HFF-Myc (cell line): Measurements from ENCODE around the gene YARS2.
"Not testable (repeated sequence)": the region's sequence is repeated elsewhere in the genome, so short reads cannot be mapped to it uniquely, and the experiment has no call there.

Experiments used
- DNase-seq: peaks from one replicate; pipeline ENCODE4 v3.0.0-alpha.2; 2011; ENCODE audit warnings: low read depth; ENCODE audit errors: extremely low read depth
- H3K4me3 ChIP-seq: replicated peaks from 2 replicates; pipeline ENCODE4 v1.5.1; 2011; ENCODE audit warnings: low read depth, mild to moderate bottlenecking, control low read depth, low read length
- CTCF ChIP-seq: IDR thresholded peaks from 2 replicates; pipeline ENCODE4 v1.5.1; 2012; ENCODE audit warnings: mild to moderate bottlenecking, low read depth, low read length, control low read depth; ENCODE audit errors: missing control alignments

YARS2 gene

GRCh38 chr12:32736445-32736844 lies 19.3 kb downstream of the YARS2 start:
- no peak for TF ChIP-seq CTCF
- no peak for DNase-seq
- H3K4me3 ChIP-seq, result no peak overlapping the region

GRCh38 chr12:32734952-32735351 lies 20.7 kb downstream of the YARS2 start:
- no peak for DNase-seq
- no peak for TF ChIP-seq CTCF
- no peak overlapping the region for H3K4me3 ChIP-seq

GRCh38 chr12:32727237-32727636 lies 28.5 kb downstream of the YARS2 start:
- no peak overlapping the region for H3K4me3 ChIP-seq
- TF ChIP-seq CTCF, result no peak
- peak; percentile 1 for DNase-seq

DNA sequence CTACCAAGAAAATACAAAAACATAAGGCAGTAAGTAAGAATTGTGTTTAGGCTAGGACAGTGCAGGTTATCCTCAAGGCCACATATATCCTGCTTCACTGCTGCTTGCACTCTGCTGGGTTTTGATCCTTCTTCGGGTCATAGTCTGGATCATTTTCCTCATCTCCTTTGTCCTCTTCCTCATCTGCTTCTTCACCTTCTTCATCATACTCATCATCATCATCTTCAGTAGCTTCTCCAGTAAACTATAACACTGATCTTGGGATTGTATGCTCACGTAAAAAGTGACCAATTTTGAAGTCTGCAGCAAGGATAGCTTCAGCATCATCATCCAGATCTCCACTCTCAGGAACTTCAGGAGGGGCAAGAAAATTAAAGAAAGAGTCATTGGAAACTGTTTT lies 29.4 kb downstream of the YARS2 start:
- no peak for DNase-seq
- no peak for TF ChIP-seq CTCF
- no peak overlapping the region for H3K4me3 ChIP-seq

DNA sequence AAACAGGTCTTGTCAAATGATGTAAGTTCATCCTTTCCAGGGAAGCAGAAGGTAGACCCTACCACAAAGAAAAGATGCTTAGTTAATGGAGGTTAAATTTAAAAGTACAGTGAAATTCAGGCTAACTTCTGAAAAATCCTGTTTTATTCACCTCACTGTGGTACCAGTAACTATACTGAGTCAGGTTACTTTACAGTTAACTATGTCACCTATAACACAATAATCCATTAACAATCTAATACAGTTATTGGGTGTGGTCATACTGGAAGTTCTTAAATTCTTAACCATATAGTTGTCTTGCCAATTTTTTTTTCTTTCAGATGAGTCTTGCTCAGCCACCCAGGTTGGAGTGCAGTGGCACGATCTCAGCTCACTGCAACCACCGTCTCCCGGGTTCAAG lies 30.4 kb downstream of the YARS2 start:
- DNase-seq, H3K4me3 ChIP-seq: not testable (repeated sequence)

GRCh38 chr12:32718926-32719325 lies 36.8 kb downstream of the YARS2 start:
- no peak for DNase-seq
- H3K4me3 ChIP-seq, result no peak overlapping the region
- TF ChIP-seq CTCF, result no peak

- TF ChIP-seq CTCF, result no peak
- H3K4me3 ChIP-seq, result no peak overlapping the region
- no peak for DNase-seq
Observed at GRCh38 chr12:32714772-32715171, 40.9 kb downstream of the YARS2 start.
